PC-9 (cell line): ENCODE data around the gene CSPG5. TPM values are rescaled to one million over a fixed set of nuclear protein-coding genes. Genes with fewer than 3 reads are reported as not detected.

Experiments
- BruUV-seq: library from RNA; stranded (reverse); fragments of 400-500 nt; replicated peaks from 2 replicates; lab custom pipeline; 2021; lab: Mats Ljungman, UMichigan
- CTCF ChIA-PET: fragments of 300-600 bp; sonication (Branson Sonifier 250); formaldehyde crosslinking; loops from one replicate; lab custom pipeline; 2022; ENCODE audit warnings: antibody characterized with exemption; lab: Charles Lee
- POLR2A ChIA-PET: fragments of 300-600 bp; sonication (Branson Sonifier 250); formaldehyde crosslinking; loops from one replicate; lab custom pipeline; 2022; ENCODE audit warnings: antibody characterized with exemption; ENCODE audit not compliant: unreplicated experiment; lab: Charles Lee
- DNase-seq, 2 experiments: peaks; one replicate each; pipeline versions ENCODE4 v3.0.0 to v3.0.0-alpha.2; 2015 to 2022; ENCODE audit warnings: mixed read lengths in 1 of 2
- H2AFZ ChIP-seq: fragments of 200-600 bp; sonication (generic); 2 replicates; pipeline ENCODE4 v1.8.1; 2017; ENCODE audit warnings: antibody characterized with exemption
- H3F3A ChIP-seq: fragments of 200-600 bp; sonication (generic); 2 replicates; pipeline ENCODE4 v1.8.1; 2017; ENCODE audit warnings: antibody characterized with exemption, mild to moderate bottlenecking, low read depth; ENCODE audit not compliant: insufficient read depth
- H3K27ac ChIP-seq: fragments of 200-600 bp; sonication (generic); 2 replicates; pipeline ENCODE4 v1.6.1; 2016; ENCODE audit warnings: mixed run types
- H3K27me3 ChIP-seq: fragments of 200-600 bp; sonication (generic); 2 replicates; pipeline ENCODE4 v1.6.1; 2016; ENCODE audit warnings: low read depth, mixed run types; ENCODE audit not compliant: insufficient read depth
- H3K36me3 ChIP-seq: fragments of 200-600 bp; sonication (generic); 2 replicates; pipeline ENCODE4 v1.6.1; 2016; ENCODE audit warnings: low read depth, mixed run types
- H3K4me1 ChIP-seq: fragments of 200-600 bp; sonication (generic); replicated peaks from 2 replicates; pipeline ENCODE4 v1.6.1; 2016; ENCODE audit warnings: mixed run types; ENCODE audit not compliant: insufficient read depth
- H3K4me2 ChIP-seq: fragments of 200-600 bp; sonication (generic); 2 replicates; pipeline ENCODE4 v1.6.1; 2017; ENCODE audit warnings: mixed run types
- H3K4me3 ChIP-seq: fragments of 200-600 bp; sonication (generic); 2 replicates; pipeline ENCODE4 v1.6.1; 2016; ENCODE audit warnings: mixed run types
- H3K79me2 ChIP-seq: fragments of 200-600 bp; sonication (generic); 2 replicates; pipeline ENCODE4 v1.6.1; 2017; ENCODE audit warnings: low read depth, mixed run types
- H3K9me2 ChIP-seq: fragments of 200-600 bp; sonication (generic); 2 replicates; pipeline ENCODE4 v1.8.1; 2017; ENCODE audit warnings: mild to moderate bottlenecking; ENCODE audit not compliant: insufficient read depth
- H3K9me3 ChIP-seq: fragments of 200-600 bp; sonication (generic); 2 replicates; pipeline ENCODE4 v1.8.1; 2016; ENCODE audit warnings: low read depth; ENCODE audit not compliant: insufficient read depth
- H4K20me1 ChIP-seq: fragments of 200-600 bp; sonication (generic); 2 replicates; pipeline ENCODE4 v1.8.1; 2017; ENCODE audit not compliant: insufficient read depth
- CTCF ChIP-seq: fragments of 200-600 bp; sonication (generic); conservative IDR thresholded peaks from 2 replicates; pipeline ENCODE4 v1.6.1; 2017; ENCODE audit warnings: mixed run types, antibody characterized with exemption, mild to moderate bottlenecking, moderate library complexity
- EZH2 ChIP-seq: fragments of 200-600 bp; sonication (generic); IDR thresholded peaks from 2 replicates; pipeline ENCODE4 v1.8.0; 2017; ENCODE audit warnings: antibody characterized with exemption, low read depth
- intact Hi-C: fragments of 100-400 bp; cut with micrococcal nuclease; formaldehyde crosslinking; loops from one replicate; pipeline ENCODE4 v1.10.0; 2022; ENCODE audit not compliant: unreplicated experiment
- total RNA-seq: library from RNA; stranded (reverse); gene quantifications from 2 replicates; pipeline ENCODE4 v1.2.3, GENCODE V29; 2021

Gene CSPG5
- total RNA-seq, 1 experiment from 2014 or later = 1.8 TPM

DNA sequence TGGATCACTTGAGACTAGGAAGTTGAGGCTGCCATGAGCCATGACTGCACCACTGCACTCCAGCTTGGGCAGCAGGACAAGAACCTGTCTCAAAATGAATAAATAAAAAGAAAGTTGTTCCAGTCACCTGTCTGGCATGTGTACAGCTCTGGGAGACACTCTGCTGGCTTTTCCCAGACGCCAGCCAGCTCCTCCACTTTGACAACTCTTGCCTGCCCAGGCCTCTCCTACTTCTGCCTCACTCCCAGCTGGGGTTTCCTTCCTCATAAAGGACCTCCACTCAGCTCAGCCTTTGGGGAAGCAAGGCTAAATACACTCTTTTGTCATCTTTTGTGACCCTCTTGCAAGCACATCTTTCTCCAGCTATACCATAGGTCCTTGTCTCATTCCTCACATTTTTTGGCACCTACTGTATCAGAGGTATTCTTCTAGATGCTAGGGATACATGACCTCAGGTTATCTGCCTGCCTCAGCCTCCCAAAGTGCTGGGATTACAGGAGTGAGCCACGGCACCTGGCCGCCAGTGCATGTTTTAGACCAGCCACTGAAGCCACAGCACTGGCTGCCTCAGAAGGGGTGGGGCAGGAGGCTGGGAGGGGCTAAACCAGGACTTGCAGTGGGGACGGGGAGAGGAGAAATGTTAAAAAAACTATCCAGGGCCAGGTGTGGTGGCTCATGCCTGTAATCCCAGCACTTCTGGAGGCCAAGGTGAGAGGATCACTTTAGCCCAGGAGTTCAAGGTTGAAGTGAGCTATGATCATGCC is 55.2 kb downstream of the CSPG5 start:
- intact Hi-C loops = no loop called here
- TF ChIP-seq EZH2 (no peak), CTCF (no peak)
- H3K9me2 ChIP-seq = no peaks in the 10 kb centered on the region
- no TSS peak for BruUV-seq
- H3K36me3 ChIP-seq = no peaks in the 10 kb centered on the region
- H3K4me2 ChIP-seq = no peak overlapping the region
- no peak overlapping the region for H2AFZ ChIP-seq
- H3K4me1 ChIP-seq = no peaks in the 10 kb centered on the region; the same call in 1 of the 2 replicates
- H4K20me1 ChIP-seq = no peaks in the 10 kb centered on the region
- no peak overlapping the region for H3K27ac ChIP-seq
- no peaks in the 10 kb centered on the region for H3K79me2 ChIP-seq
- H3F3A ChIP-seq = peaks cover 11% of the 10 kb centered on the region; the same call in 1 of the 2 replicates
- no peak overlapping the region for H3K4me3 ChIP-seq
- CTCF ChIA-PET = no interaction called here
- POLR2A ChIA-PET = interaction anchor here (0.7 kb wide), 1 partner anchor 67 kb away, joined by 6 read pairs; no protein-coding TSS in a partner anchor
- DNase-seq = no peak
- no peaks in the 10 kb centered on the region for H3K9me3 ChIP-seq
- H3K27me3 ChIP-seq = no peaks in the 10 kb centered on the region

DNA sequence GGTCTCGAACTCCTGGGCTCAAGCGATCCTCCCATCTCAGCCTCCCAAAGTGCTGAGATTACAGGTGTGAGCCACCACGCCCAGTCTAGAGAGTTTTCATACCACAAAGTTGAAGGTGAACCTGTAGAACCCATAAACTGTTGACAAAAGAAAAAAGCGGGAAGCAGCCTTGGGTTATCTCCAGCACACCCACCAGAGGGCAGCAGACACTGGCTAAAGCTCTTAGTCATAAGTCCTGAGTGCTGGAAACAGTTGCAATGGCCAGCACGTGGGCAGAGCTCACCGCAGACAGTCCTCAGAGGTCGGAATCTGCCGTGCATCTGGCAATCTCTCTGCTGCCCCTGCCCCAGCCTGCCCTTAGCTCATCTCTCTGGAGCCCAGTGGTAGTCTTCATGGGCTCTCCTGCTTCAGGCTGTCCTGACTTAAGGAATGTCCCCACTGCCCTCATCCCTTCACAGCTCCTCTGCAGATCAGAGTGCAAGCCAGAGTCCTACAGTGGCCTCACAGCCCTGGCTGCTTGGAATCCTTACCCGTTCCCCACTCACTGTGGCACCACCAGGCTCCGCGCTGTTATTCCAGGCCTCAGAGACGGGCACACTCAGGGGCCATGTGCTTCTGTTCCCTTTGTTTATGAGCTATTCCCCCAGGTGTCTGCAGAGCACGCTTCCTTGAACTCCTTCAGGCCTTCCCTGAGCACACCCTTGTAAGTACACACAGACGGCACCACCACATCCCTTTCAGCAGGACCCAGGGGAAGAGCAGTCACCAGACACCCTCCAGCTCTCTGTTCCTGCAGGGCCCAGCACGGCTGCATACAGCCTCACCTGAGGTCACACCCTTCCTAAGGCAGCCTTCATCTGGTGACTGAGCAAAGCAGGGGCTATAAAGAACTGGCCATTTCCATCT is 56.3 kb downstream of the CSPG5 start:
- no peaks in the 10 kb centered on the region for H3K9me2 ChIP-seq
- no peaks in the 10 kb centered on the region for H3K4me1 ChIP-seq
- ChIA-PET CTCF (interaction anchor here (0.6 to 1.3 kb wide), 7 partner anchors 90 to 629 kb away, joined by 3 to 12 read pairs (median 3); no protein-coding TSS in a partner anchor), POLR2A (interaction anchor here (0.5 to 0.7 kb wide), 2 partner anchors 66 to 583 kb away, joined by 3 to 6 read pairs; no protein-coding TSS in a partner anchor)
- H3K36me3 ChIP-seq = no peaks in the 10 kb centered on the region
- H3K79me2 ChIP-seq = no peaks in the 10 kb centered on the region
- H3K27ac ChIP-seq = no peak overlapping the region
- intact Hi-C loops = loop anchor here (1.0 kb wide), 3 partner anchors 267 to 629 kb away; no protein-coding TSS in a partner anchor
- no peak overlapping the region for H2AFZ ChIP-seq
- BruUV-seq = no TSS peak
- TF ChIP-seq CTCF (peak; percentile 85), EZH2 (no peak)
- H3K27me3 ChIP-seq = no peaks in the 10 kb centered on the region
- peak; percentile 73 for DNase-seq
- H3F3A ChIP-seq = no peaks in the 10 kb centered on the region
- H3K4me3 ChIP-seq = no peak overlapping the region
- H4K20me1 ChIP-seq = no peaks in the 10 kb centered on the region
- H3K4me2 ChIP-seq = no peak overlapping the region; the same call in 1 of the 2 replicates
- H3K9me3 ChIP-seq = no peaks in the 10 kb centered on the region

- TF ChIP-seq EZH2 (no peak), CTCF (no peak)
- Histone ChIP-seq H2AFZ (no peak overlapping the region), H3K27me3 (no peaks in the 10 kb centered on the region), H4K20me1 (no peaks in the 10 kb centered on the region), H3F3A (no peaks in the 10 kb centered on the region), H3K79me2 (no peaks in the 10 kb centered on the region), H3K27ac (no peak overlapping the region), H3K36me3 (no peaks in the 10 kb centered on the region), H3K9me2 (no peaks in the 10 kb centered on the region), H3K4me2 (no peak overlapping the region), H3K4me3 (no peak overlapping the region), H3K4me1 (no peaks in the 10 kb centered on the region), H3K9me3 (no peaks in the 10 kb centered on the region)
- BruUV-seq = no TSS peak
- DNase-seq = no peak
- POLR2A ChIA-PET = interaction anchor here (0.6 kb wide), 1 partner anchor 628 kb away, joined by 3 read pairs; no protein-coding TSS in a partner anchor
- CTCF ChIA-PET = interaction anchor here (0.5 to 0.6 kb wide), 3 partner anchors 268 to 674 kb away, joined by 3 to 6 read pairs (median 3); no protein-coding TSS in a partner anchor
- intact Hi-C loops = no loop called here
These were observed 57.9 kb downstream of the CSPG5 start for GRCh38 chr3:47520756-47521155.
